ENCODE data around the gene TBX3. TPM values are rescaled to one million over a fixed set of nuclear protein-coding genes. Genes with fewer than 3 reads are reported as not detected.
A peak's percentile ranks its signal among the peaks of the same experiment; 100 is the strongest.

Gene TBX3
- total and polyA plus RNA-seq, 4 donors = 6.9 to 8.6 (median 8.0) TPM

- Histone ChIP-seq H3K4me3 (ENCODE audit: low read depth, low read length) (no peak overlapping the region), H3K36me3 (ENCODE audit: control insufficient read depth, insufficient read depth, low read length) (no peaks in the 10 kb centered on the region), H3K4me1 (ENCODE audit: control insufficient read depth, insufficient read depth, low read length) (peaks cover 19% of the 10 kb centered on the region), H3K27ac (ENCODE audit: low read depth, low read length) (no peak overlapping the region), H3K27me3 (ENCODE audit: control insufficient read depth, insufficient read depth, low read length) (peaks cover 84% of the 10 kb centered on the region), H3K9me3 (ENCODE audit: control insufficient read depth, insufficient read depth, low read length) (no peaks in the 10 kb centered on the region)
- DNase-seq (ENCODE audit: low read depth in 4 of 6, low spot score in 6 of 6) = peak in 2 of 6 donors; percentile 84 to 90
- 0% methylated on average over 2 of the region's 3 CpGs for WGBS (ENCODE audit: insufficient coverage)
These were observed 21.3 kb downstream of the TBX3 start for GRCh38 chr12:114662512-114663177.

GRCh38 chr12:114661245-114661644 is 22.7 kb downstream of the TBX3 start:
- DNase-seq (ENCODE audit: low read depth in 4 of 6, low spot score in 6 of 6) = no peak
- peaks cover 83% of the 10 kb centered on the region for H3K27me3 ChIP-seq (ENCODE audit: control insufficient read depth, insufficient read depth, low read length)
- H3K36me3 ChIP-seq (ENCODE audit: control insufficient read depth, insufficient read depth, low read length) = no peaks in the 10 kb centered on the region
- 64% methylated on average over 1 of the region's 1 CpG for WGBS (ENCODE audit: insufficient coverage)
- peaks cover 10% of the 10 kb centered on the region for H3K4me1 ChIP-seq (ENCODE audit: control insufficient read depth, insufficient read depth, low read length)
- H3K9me3 ChIP-seq (ENCODE audit: control insufficient read depth, insufficient read depth, low read length) = no peaks in the 10 kb centered on the region
- H3K4me3 ChIP-seq (ENCODE audit: low read depth, low read length) = no peak overlapping the region
- no peak overlapping the region for H3K27ac ChIP-seq (ENCODE audit: low read depth, low read length)

GRCh38 chr12:114659084-114659483 is 24.9 kb downstream of the TBX3 start:
- no peaks in the 10 kb centered on the region for H3K4me1 ChIP-seq (ENCODE audit: control insufficient read depth, insufficient read depth, low read length)
- no peaks in the 10 kb centered on the region for H3K9me3 ChIP-seq (ENCODE audit: control insufficient read depth, insufficient read depth, low read length)
- H3K27me3 ChIP-seq (ENCODE audit: control insufficient read depth, insufficient read depth, low read length) = peaks cover 73% of the 10 kb centered on the region
- H3K36me3 ChIP-seq (ENCODE audit: control insufficient read depth, insufficient read depth, low read length) = no peaks in the 10 kb centered on the region
- H3K27ac ChIP-seq (ENCODE audit: low read depth, low read length) = no peak overlapping the region
- DNase-seq (ENCODE audit: low read depth in 4 of 6, low spot score in 6 of 6) = no peak
- H3K4me3 ChIP-seq (ENCODE audit: low read depth, low read length) = no peak overlapping the region

- Histone ChIP-seq H3K9me3 (ENCODE audit: control insufficient read depth, insufficient read depth, low read length) (no peaks in the 10 kb centered on the region), H3K4me1 (ENCODE audit: control insufficient read depth, insufficient read depth, low read length) (no peaks in the 10 kb centered on the region), H3K27ac (ENCODE audit: low read depth, low read length) (no peak overlapping the region), H3K36me3 (ENCODE audit: control insufficient read depth, insufficient read depth, low read length) (no peaks in the 10 kb centered on the region), H3K27me3 (ENCODE audit: control insufficient read depth, insufficient read depth, low read length) (peaks cover 63% of the 10 kb centered on the region), H3K4me3 (ENCODE audit: low read depth, low read length) (no peak overlapping the region)
- DNase-seq (ENCODE audit: low read depth in 4 of 6, low spot score in 6 of 6) = no peak
- no CpG with 5 or more reads among the region's 1 CpG for WGBS (ENCODE audit: insufficient coverage)
These were observed 26.0 kb downstream of the TBX3 start for GRCh38 chr12:114658002-114658441.

GRCh38 chr12:114657597-114657920 is 26.4 kb downstream of the TBX3 start:
- no peaks in the 10 kb centered on the region for H3K9me3 ChIP-seq (ENCODE audit: control insufficient read depth, insufficient read depth, low read length)
- no peaks in the 10 kb centered on the region for H3K36me3 ChIP-seq (ENCODE audit: control insufficient read depth, insufficient read depth, low read length)
- no peak for DNase-seq (ENCODE audit: low read depth in 4 of 6, low spot score in 6 of 6)
- WGBS (ENCODE audit: insufficient coverage) = no CpG with 5 or more reads among the region's 6 CpGs
- peaks cover 59% of the 10 kb centered on the region for H3K27me3 ChIP-seq (ENCODE audit: control insufficient read depth, insufficient read depth, low read length)
- no peak overlapping the region for H3K4me3 ChIP-seq (ENCODE audit: low read depth, low read length)
- H3K27ac ChIP-seq (ENCODE audit: low read depth, low read length) = no peak overlapping the region
- no peaks in the 10 kb centered on the region for H3K4me1 ChIP-seq (ENCODE audit: control insufficient read depth, insufficient read depth, low read length)

- Histone ChIP-seq H3K36me3 (ENCODE audit: control insufficient read depth, insufficient read depth, low read length) (no peaks in the 10 kb centered on the region), H3K4me3 (ENCODE audit: low read depth, low read length) (no peak overlapping the region), H3K4me1 (ENCODE audit: control insufficient read depth, insufficient read depth, low read length) (no peaks in the 10 kb centered on the region), H3K27me3 (ENCODE audit: control insufficient read depth, insufficient read depth, low read length) (peaks cover 55% of the 10 kb centered on the region), H3K9me3 (ENCODE audit: control insufficient read depth, insufficient read depth, low read length) (no peaks in the 10 kb centered on the region), H3K27ac (ENCODE audit: low read depth, low read length) (no peak overlapping the region)
- DNase-seq (ENCODE audit: low read depth in 4 of 6, low spot score in 6 of 6) = no peak
- WGBS (ENCODE audit: insufficient coverage) = 45% methylated on average over 7 of the region's 8 CpGs
These were observed 26.9 kb downstream of the TBX3 start for GRCh38 chr12:114656906-114657596.

GRCh38 chr12:114655934-114656749 is 27.8 kb downstream of the TBX3 start:
- Histone ChIP-seq H3K4me3 (ENCODE audit: low read depth, low read length) (no peak overlapping the region), H3K27me3 (ENCODE audit: control insufficient read depth, insufficient read depth, low read length) (peaks cover 54% of the 10 kb centered on the region), H3K9me3 (ENCODE audit: control insufficient read depth, insufficient read depth, low read length) (no peaks in the 10 kb centered on the region), H3K4me1 (ENCODE audit: control insufficient read depth, insufficient read depth, low read length) (no peaks in the 10 kb centered on the region), H3K27ac (ENCODE audit: low read depth, low read length) (no peak overlapping the region), H3K36me3 (ENCODE audit: control insufficient read depth, insufficient read depth, low read length) (no peaks in the 10 kb centered on the region)
- no peak for DNase-seq (ENCODE audit: low read depth in 4 of 6, low spot score in 6 of 6)
- WGBS (ENCODE audit: insufficient coverage) = 47% methylated on average over 7 of the region's 12 CpGs

GRCh38 chr12:114649585-114649984 is 34.4 kb downstream of the TBX3 start:
- Histone ChIP-seq H3K4me1 (ENCODE audit: control insufficient read depth, insufficient read depth, low read length) (peaks cover 7% of the 10 kb centered on the region), H3K36me3 (ENCODE audit: control insufficient read depth, insufficient read depth, low read length) (no peaks in the 10 kb centered on the region), H3K27ac (ENCODE audit: low read depth, low read length) (peak overlapping the region; percentile 35), H3K9me3 (ENCODE audit: control insufficient read depth, insufficient read depth, low read length) (no peaks in the 10 kb centered on the region), H3K27me3 (ENCODE audit: control insufficient read depth, insufficient read depth, low read length) (peaks cover 12% of the 10 kb centered on the region), H3K4me3 (ENCODE audit: low read depth, low read length) (no peak overlapping the region)
- 23% methylated on average over 10 of the region's 10 CpGs for WGBS (ENCODE audit: insufficient coverage)
- peak in 1 of 6 donors; percentile 49 for DNase-seq (ENCODE audit: low read depth in 4 of 6, low spot score in 6 of 6)

GRCh38 chr12:114648711-114649110 is 35.3 kb downstream of the TBX3 start:
- peaks cover 7% of the 10 kb centered on the region for H3K4me1 ChIP-seq (ENCODE audit: control insufficient read depth, insufficient read depth, low read length)
- no peak overlapping the region for H3K4me3 ChIP-seq (ENCODE audit: low read depth, low read length)
- no peak overlapping the region for H3K27ac ChIP-seq (ENCODE audit: low read depth, low read length)
- no peak for DNase-seq (ENCODE audit: low read depth in 4 of 6, low spot score in 6 of 6)
- H3K36me3 ChIP-seq (ENCODE audit: control insufficient read depth, insufficient read depth, low read length) = no peaks in the 10 kb centered on the region
- peaks cover 15% of the 10 kb centered on the region for H3K27me3 ChIP-seq (ENCODE audit: control insufficient read depth, insufficient read depth, low read length)
- H3K9me3 ChIP-seq (ENCODE audit: control insufficient read depth, insufficient read depth, low read length) = no peaks in the 10 kb centered on the region
- WGBS (ENCODE audit: insufficient coverage) = 86% methylated on average over 2 of the region's 3 CpGs
